ENCODE data around the gene TNNI2.

The TNNI2 gene

DNA sequence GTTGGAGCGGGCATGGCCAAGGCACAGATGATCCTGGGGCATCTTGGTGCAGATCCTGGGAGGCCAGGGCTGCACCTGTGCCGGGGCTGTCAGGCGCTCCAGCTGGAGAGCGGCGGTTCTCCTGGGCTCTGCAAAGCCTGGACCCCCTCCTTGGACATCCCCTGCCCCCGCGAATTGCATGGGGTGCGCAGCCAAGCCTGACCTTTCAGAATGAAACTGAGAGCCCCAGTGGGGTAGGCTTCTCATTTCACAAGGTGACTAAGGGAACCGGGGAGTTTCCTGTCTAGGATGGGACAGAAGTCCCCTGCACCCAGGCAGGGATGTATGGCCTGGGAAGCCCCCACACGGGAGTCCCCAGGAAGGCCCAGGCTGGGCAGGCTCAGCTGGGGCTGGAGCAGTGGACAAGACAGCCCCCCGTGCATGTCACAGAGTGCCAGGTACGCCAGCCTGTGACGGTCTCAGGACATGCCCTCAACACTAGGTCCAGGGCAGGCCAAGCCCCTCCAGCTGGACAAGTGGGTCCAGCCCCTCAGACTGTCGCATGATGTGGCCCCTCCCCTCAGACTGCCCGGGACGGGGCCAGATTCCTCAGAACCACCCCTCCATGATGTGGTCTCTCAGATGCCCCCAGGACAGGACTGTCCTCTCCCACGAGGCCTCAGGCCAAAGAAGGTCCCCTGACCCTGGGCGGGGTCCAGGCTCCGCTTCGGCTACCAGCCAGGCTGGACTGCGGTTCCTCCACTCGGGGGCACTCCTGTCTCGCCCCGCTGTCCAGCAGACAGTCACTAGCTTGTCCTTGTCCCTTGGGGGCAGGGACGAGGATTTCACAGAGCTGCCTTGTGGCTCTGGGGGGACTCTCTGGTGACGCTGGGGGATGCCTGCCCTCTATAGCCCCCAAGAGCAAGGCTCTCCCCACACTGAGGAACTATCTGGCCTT, 16.4 kb downstream of the TNNI2 start:
- no peak for TF ChIP-seq FOXP2 (optimal IDR thresholded peaks at IDR 0.05; ENCODE audit: borderline replicate concordance, extremely low read depth, extremely low read length, insufficient read depth)
- TF ChIP-seq, protein P1, sequence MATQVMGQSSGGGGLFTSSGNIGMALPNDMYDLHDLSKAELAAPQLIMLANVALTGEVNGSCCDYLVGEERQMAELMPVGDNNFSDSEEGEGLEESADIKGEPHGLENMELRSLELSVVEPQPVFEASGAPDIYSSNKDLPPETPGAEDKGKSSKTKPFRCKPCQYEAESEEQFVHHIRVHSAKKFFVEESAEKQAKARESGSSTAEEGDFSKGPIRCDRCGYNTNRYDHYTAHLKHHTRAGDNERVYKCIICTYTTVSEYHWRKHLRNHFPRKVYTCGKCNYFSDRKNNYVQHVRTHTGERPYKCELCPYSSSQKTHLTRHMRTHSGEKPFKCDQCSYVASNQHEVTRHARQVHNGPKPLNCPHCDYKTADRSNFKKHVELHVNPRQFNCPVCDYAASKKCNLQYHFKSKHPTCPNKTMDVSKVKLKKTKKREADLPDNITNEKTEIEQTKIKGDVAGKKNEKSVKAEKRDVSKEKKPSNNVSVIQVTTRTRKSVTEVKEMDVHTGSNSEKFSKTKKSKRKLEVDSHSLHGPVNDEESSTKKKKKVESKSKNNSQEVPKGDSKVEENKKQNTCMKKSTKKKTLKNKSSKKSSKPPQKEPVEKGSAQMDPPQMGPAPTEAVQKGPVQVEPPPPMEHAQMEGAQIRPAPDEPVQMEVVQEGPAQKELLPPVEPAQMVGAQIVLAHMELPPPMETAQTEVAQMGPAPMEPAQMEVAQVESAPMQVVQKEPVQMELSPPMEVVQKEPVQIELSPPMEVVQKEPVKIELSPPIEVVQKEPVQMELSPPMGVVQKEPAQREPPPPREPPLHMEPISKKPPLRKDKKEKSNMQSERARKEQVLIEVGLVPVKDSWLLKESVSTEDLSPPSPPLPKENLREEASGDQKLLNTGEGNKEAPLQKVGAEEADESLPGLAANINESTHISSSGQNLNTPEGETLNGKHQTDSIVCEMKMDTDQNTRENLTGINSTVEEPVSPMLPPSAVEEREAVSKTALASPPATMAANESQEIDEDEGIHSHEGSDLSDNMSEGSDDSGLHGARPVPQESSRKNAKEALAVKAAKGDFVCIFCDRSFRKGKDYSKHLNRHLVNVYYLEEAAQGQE (IDR thresholded peaks at IDR 0.05; ENCODE audit: insufficient read depth in 1 of 2, low read depth in 2 of 2, low read length in 2 of 2) = no peak
- TF ChIP-seq TAF1 (IDR thresholded peaks at IDR 0.05; ENCODE audit: borderline replicate concordance, insufficient read depth, low read length) = no peak
- no peak for TF ChIP-seq POLR2AphosphoS5 (IDR thresholded peaks at IDR 0.05; ENCODE audit: low read depth, low read length)
- TF ChIP-seq SIN3A (IDR thresholded peaks at IDR 0.05; ENCODE audit: borderline replicate concordance, insufficient read depth, low read length) = no peak

DNA sequence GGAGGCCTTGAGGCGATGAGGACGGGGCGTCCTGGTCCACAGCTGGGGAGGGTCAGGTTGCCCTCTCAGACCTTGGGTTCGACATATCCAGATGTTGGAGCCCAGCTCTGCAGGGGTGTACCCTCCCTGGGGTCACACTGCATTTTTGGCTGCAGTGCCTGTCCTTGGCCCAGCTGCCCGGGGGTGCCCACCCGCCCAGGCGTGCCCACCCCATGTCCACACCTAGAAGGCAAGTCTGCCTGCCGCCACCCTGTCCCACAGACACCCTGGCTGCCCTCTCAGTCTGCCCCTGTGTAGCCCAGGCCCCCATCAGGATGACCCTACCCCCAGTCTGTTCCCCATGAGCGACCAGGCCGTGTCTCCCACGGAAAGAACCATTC, 17.1 kb downstream of the TNNI2 start:
- TF ChIP-seq SIN3A (IDR thresholded peaks at IDR 0.05; ENCODE audit: borderline replicate concordance, insufficient read depth, low read length) = no peak
- TF ChIP-seq, protein P1 (IDR thresholded peaks at IDR 0.05; ENCODE audit: insufficient read depth in 1 of 2, low read depth in 2 of 2, low read length in 2 of 2) = no peak
- no peak for TF ChIP-seq FOXP2 (optimal IDR thresholded peaks at IDR 0.05; ENCODE audit: borderline replicate concordance, extremely low read depth, extremely low read length, insufficient read depth)
- no peak for TF ChIP-seq POLR2AphosphoS5 (IDR thresholded peaks at IDR 0.05; ENCODE audit: low read depth, low read length)
- TF ChIP-seq TAF1 (IDR thresholded peaks at IDR 0.05; ENCODE audit: borderline replicate concordance, insufficient read depth, low read length) = no peak

DNA sequence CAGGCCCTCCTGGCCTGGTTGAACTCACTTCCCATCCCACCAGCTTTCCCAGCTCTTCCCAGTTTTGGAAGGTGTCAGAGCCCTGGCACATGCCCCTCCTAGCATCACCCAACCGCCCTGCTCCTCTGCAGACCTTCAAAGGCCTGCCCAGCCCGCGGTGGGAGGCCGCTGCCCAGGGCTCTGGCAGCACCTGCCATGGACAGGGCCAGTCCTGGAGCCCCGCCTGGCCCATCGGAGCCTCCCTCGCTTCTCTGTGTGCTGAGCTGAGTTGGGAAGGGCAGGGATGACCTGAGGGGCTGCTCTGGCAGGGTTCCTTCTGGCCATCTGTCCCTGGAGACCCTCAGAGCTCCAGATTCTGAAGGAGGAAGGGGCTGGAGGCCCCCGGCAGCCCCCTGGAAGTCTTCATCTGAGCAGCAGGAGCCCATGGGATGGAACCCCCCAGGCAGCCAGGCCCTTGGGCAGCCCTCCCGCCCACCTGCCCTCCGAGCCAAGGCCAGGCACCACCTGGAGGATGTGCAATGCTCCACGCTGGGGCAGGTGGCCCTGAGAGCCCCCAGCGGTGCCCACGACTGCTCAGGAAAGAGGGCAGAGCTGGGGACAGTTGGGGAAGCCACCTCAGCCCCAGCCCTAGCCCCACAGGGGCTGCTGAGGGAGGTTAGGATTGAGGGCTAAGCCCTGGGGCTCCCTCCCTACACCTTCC, 17.7 kb downstream of the TNNI2 start:
- TF ChIP-seq FOXP2 (optimal IDR thresholded peaks at IDR 0.05; ENCODE audit: borderline replicate concordance, extremely low read depth, extremely low read length, insufficient read depth) (no peak), POLR2AphosphoS5 (IDR thresholded peaks at IDR 0.05; ENCODE audit: low read depth, low read length) (no peak), SIN3A (IDR thresholded peaks at IDR 0.05; ENCODE audit: borderline replicate concordance, insufficient read depth, low read length) (no peak), TAF1 (IDR thresholded peaks at IDR 0.05; ENCODE audit: borderline replicate concordance, insufficient read depth, low read length) (no peak)
- TF ChIP-seq, protein P1 (IDR thresholded peaks at IDR 0.05; ENCODE audit: insufficient read depth in 1 of 2, low read depth in 2 of 2, low read length in 2 of 2) = no peak

DNA sequence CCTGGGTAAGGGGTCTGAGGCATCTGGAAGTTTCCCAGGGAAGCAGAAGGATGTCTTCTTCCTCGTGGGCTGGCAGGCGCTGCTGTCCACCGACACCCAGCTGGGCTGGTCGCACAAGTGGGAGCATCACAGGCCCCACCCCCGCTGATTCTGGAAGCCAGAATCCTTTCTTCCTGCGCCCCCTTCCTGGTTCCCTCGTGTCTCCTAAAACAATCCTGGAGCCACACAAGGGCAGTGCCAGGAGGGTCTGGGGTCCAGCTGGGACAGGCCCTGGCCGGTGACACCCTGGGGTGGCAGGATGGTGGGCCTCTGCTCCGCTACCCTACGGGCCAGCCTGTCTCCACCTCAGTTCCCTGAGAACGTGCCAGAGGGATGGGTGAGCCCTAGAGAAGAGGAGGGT, 18.3 kb downstream of the TNNI2 start:
- TF ChIP-seq SIN3A (IDR thresholded peaks at IDR 0.05; ENCODE audit: borderline replicate concordance, insufficient read depth, low read length) (no peak), POLR2AphosphoS5 (IDR thresholded peaks at IDR 0.05; ENCODE audit: low read depth, low read length) (no peak), TAF1 (IDR thresholded peaks at IDR 0.05; ENCODE audit: borderline replicate concordance, insufficient read depth, low read length) (no peak), FOXP2 (optimal IDR thresholded peaks at IDR 0.05; ENCODE audit: borderline replicate concordance, extremely low read depth, extremely low read length, insufficient read depth) (no peak)
- TF ChIP-seq, protein P1 (IDR thresholded peaks at IDR 0.05; ENCODE audit: insufficient read depth in 1 of 2, low read depth in 2 of 2, low read length in 2 of 2) = no peak

Data from PFSK-1 (cell line).